ENCODE measurements around the gene SERP2. TPM values are rescaled to one million over a fixed set of nuclear protein-coding genes. Genes with fewer than 3 reads are reported as not detected.

The SERP2 gene
- total and polyA plus RNA-seq, 2 of the 8 experiments (the other 6 are each of a cell fraction or from before 2014, with no cell fraction given), result 2.0 to 2.3 TPM

DNA sequence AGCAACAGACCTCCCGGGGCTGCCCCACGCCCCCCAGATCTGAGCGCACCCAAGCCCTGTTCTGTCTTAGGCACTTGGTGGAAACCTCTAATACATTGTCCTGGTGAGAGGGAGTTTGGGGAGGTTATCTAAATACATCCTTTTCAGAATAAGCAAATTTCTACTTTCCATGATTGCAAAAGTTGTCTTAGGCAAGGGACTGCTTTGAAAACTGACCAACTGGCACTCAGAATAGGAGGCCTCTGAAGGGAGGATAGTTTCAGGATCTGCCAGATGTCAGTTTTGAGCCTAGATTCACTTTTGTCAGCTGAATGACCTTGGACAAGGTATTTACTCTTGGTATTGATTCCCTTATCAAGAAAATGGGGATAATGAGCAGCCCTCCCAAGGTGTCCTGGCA is 11.8 kb downstream of the SERP2 start:
- H3K27me3 ChIP-seq (replicated peaks in 1 of 4; ENCODE audit: control insufficient read depth in 3 of 4, extremely low read depth in 1 of 4, insufficient read depth in 3 of 4, low read length in 3 of 4), result no peaks in the 10 kb centered on the region
- no peak overlapping the region for H2BK12ac ChIP-seq (ENCODE audit: low read depth, low read length)
- WGBS, 2 experiments (ENCODE audit: extremely low coverage in 1 of 2, insufficient coverage in 1 of 2, insufficient read length in 1 of 2, insufficient replicate concordance in 2 of 2, low coverage in 1 of 2, low lambda C conversion rate in 2 of 2, missing lambda C conversion rate in 1 of 2), result 87% methylated on average over 3 of the region's 3 CpGs; no CpG with 5 or more reads in 1 of the 2 experiments
- no peak overlapping the region for H2AFZ ChIP-seq (ENCODE audit: low read length)
- H3K23me2 ChIP-seq (ENCODE audit: low read depth, low read length), result no peaks in the 10 kb centered on the region; the same call in 1 of the 2 replicates
- no peak overlapping the region for H2BK20ac ChIP-seq (ENCODE audit: low read length)
- H3K9ac ChIP-seq (replicated peaks in 1 of 4; ENCODE audit: extremely low read depth in 1 of 4, low read depth in 3 of 4, low read length in 3 of 4), result no peak overlapping the region
- H4K20me1 ChIP-seq (replicated peaks in 1 of 2; ENCODE audit: control insufficient read depth in 1 of 2, insufficient read depth in 2 of 2, low read length in 2 of 2), result no peaks in the 10 kb centered on the region
- H3K27ac ChIP-seq (ENCODE audit: low read depth, low read length), result no peak overlapping the region
- H3K36me3 ChIP-seq (ENCODE audit: control insufficient read depth in 2 of 4, insufficient read depth in 4 of 4, low read length in 3 of 4), result no peaks in the 10 kb centered on the region
- H3K4me1 ChIP-seq (replicated peaks in 1 of 4; ENCODE audit: control insufficient read depth in 3 of 4, insufficient read depth in 4 of 4, low read length in 3 of 4), result peaks cover 0 to 5% (median 0%) of the 10 kb centered on the region in 4 experiments; a peak in 2 of 7 replicates
- H3K9me3 ChIP-seq (ENCODE audit: insufficient read depth in 2 of 2, low read depth in 1 of 2, low read length in 1 of 2), result no peaks in the 10 kb centered on the region
- TF ChIP-seq GTF2F1 (IDR thresholded peaks at IDR 0.05; ENCODE audit: borderline replicate concordance, low read depth, low read length) (no peak), EP300 (IDR thresholded peaks at IDR 0.05; ENCODE audit: borderline replicate concordance in 1 of 2, low read depth in 2 of 2, low read length in 2 of 2) (no peak)
- no peak overlapping the region for H2BK5ac ChIP-seq (ENCODE audit: low read depth, low read length)
- H3K4me3 ChIP-seq (ENCODE audit: extremely low read depth in 1 of 4, insufficient read depth in 2 of 4, low read depth in 3 of 4, low read length in 4 of 4), result no peak overlapping the region
- CTCF ChIA-PET (ENCODE audit: partially characterized antibody), result no interaction called here
- no peak overlapping the region for H2BK120ac ChIP-seq (replicated peaks; ENCODE audit: low read depth, low read length)
- POLR2A ChIA-PET (ENCODE audit: partially characterized antibody), result interaction anchor here (0.7 to 2.4 kb wide), 3 partner anchors 10 to 50 kb away, joined by 3 to 5 read pairs (median 3); partner anchors contain the start of gene SERP2
- H3K56ac ChIP-seq (replicated peaks; ENCODE audit: insufficient read length, low read depth, low read length), result no peak overlapping the region
- H3K14ac ChIP-seq (ENCODE audit: insufficient read length), result no peak overlapping the region
- H3K18ac ChIP-seq (ENCODE audit: extremely low read depth, low read length), result no peak overlapping the region
- no peaks in the 10 kb centered on the region for H3K79me2 ChIP-seq (ENCODE audit: control insufficient read depth in 1 of 2, insufficient read depth in 2 of 2, low read length in 2 of 2)
- H4K5ac ChIP-seq (ENCODE audit: insufficient read length, low read depth, low read length), result no peak overlapping the region
- no peak overlapping the region for H2BK15ac ChIP-seq (ENCODE audit: low read length)
- no peak overlapping the region for H3K23ac ChIP-seq (ENCODE audit: insufficient read length)
- DNase-seq (ENCODE audit: low read depth in 1 of 2, low spot score in 2 of 2) (no peak), FAIRE-seq (no peak)
- no peak overlapping the region for H2AK5ac ChIP-seq (ENCODE audit: low read depth, low read length)
- no peak overlapping the region for H4K91ac ChIP-seq (replicated peaks; ENCODE audit: insufficient read length, low read length)
- no peak overlapping the region; the same call in 1 of the 2 replicates for H4K8ac ChIP-seq (ENCODE audit: extremely low read depth, insufficient read depth, low read length)
- H3K4ac ChIP-seq (replicated peaks; ENCODE audit: insufficient read length, low read depth, low read length), result no peak overlapping the region
- no peaks in the 10 kb centered on the region for H3K79me1 ChIP-seq (ENCODE audit: low read depth, low read length)
- H3K4me2 ChIP-seq (ENCODE audit: insufficient read depth in 1 of 2, low read depth in 2 of 2, low read length in 2 of 2), result no peak overlapping the region
